Umbilical cord (tissue), 2 donors: ENCODE measurements around the gene NPPA. TPM values are rescaled to one million over a fixed set of nuclear protein-coding genes. Genes with fewer than 3 reads are reported as not detected.

ENCODE experiments used
- DNase-seq: peaks from one replicate; pipeline ENCODE4 v3.0.0-alpha.2; 2015; ENCODE audit warnings: low spot score
- total RNA-seq: library from RNA; depleted of rRNA; stranded (reverse); fragments of >200 nt; gene quantifications from one replicate; pipeline ENCODE4 v1.2.3, GENCODE V29; 2014; ENCODE audit warnings: low replicate concordance; ENCODE audit not compliant: insufficient read depth

NPPA gene
- total RNA-seq, 1 donor from 2014 or later, result not detected

- no peak for DNase-seq
Observed at GRCh38 chr1:11874258-11874562, 26.6 kb upstream of the NPPA start.

GRCh38 chr1:11873395-11874257, 26.0 kb upstream of the NPPA start:
- DNase-seq, result no peak

- DNase-seq, result no peak
Observed at GRCh38 chr1:11872545-11872944, 25.0 kb upstream of the NPPA start.

- no peak for DNase-seq
Observed at GRCh38 chr1:11869650-11870207, 22.1 kb upstream of the NPPA start.

- no peak for DNase-seq
Observed at GRCh38 chr1:11869104-11869503, 21.5 kb upstream of the NPPA start.

GRCh38 chr1:11868331-11868980, 20.9 kb upstream of the NPPA start:
- DNase-seq, result no peak

- no peak for DNase-seq
Observed at GRCh38 chr1:11862890-11863289, 15.3 kb upstream of the NPPA start.

- no peak for DNase-seq
Observed at GRCh38 chr1:11860587-11860986, 13.0 kb upstream of the NPPA start.

- DNase-seq, result no peak
Observed at GRCh38 chr1:11860083-11860482, 12.5 kb upstream of the NPPA start.

- peak; percentile 69 for DNase-seq
Observed at GRCh38 chr1:11858968-11859871, 11.6 kb upstream of the NPPA start.

- no peak for DNase-seq
Observed at GRCh38 chr1:11858613-11858967, 11.0 kb upstream of the NPPA start, which contains the start of gene NPPB. Gene NPPB, minus strand, starts transcription at chr1:11858945. Its CDS starts 112 bp downstream, at chr1:11858833.

GRCh38 chr1:11858158-11858557, 10.6 kb upstream of the NPPA start:
- no peak for DNase-seq

GRCh38 chr1:11857164-11857851, 9.7 kb upstream of the NPPA start:
- DNase-seq, result no peak

GRCh38 chr1:11856698-11857097, 9.1 kb upstream of the NPPA start:
- no peak for DNase-seq

GRCh38 chr1:11855430-11855829, 7.8 kb upstream of the NPPA start:
- DNase-seq, result no peak

GRCh38 chr1:11854519-11854918, 6.9 kb upstream of the NPPA start:
- DNase-seq, result no peak

GRCh38 chr1:11851180-11851579, 3.6 kb upstream of the NPPA start:
- DNase-seq, result no peak

GRCh38 chr1:11850156-11850555, 2.6 kb upstream of the NPPA start:
- DNase-seq, result no peak

GRCh38 chr1:11848373-11848700, 754 bp upstream of the NPPA start:
- no peak for DNase-seq

GRCh38 chr1:11845641-11846335, 1.8 kb downstream of the NPPA start:
- peak; percentile 42 for DNase-seq
